ENCODE data around the gene TAC1. TPM values are rescaled to one million over a fixed set of nuclear protein-coding genes. Genes with fewer than 3 reads are reported as not detected.

Gene TAC1
- total and polyA plus RNA-seq, 2 of the 4 experiments (the other 2 are of a cell fraction), result not detected

- BruUV-seq (replicated peaks), result no TSS peak
- Histone ChIP-seq H3K4ac (ENCODE audit: low read depth, low read length) (no peak overlapping the region), H2BK20ac (ENCODE audit: low read depth, low read length) (no peak overlapping the region), H2AK9ac (replicated peaks; ENCODE audit: low read depth, low read length, poor library complexity) (no peak overlapping the region), H3K9me3 (ENCODE audit: control insufficient read depth, insufficient read depth, low read length) (0 out of 2 replicates have a peak, but pooled peaks cover 2% of the 10 kb centered on the region), H3K23ac (ENCODE audit: low read depth, low read length) (no peak overlapping the region), H3K4me3 (ENCODE audit: insufficient read depth, low read depth, low read length) (no peak overlapping the region), H4K5ac (ENCODE audit: low read depth, low read length) (no peak overlapping the region), H3K18ac (ENCODE audit: low read depth, low read length) (no peak overlapping the region), H4K20me1 (ENCODE audit: insufficient read depth, low read length) (no peaks in the 10 kb centered on the region), H3K36me3 (ENCODE audit: control insufficient read depth, insufficient read depth, low read length) (no peaks in the 10 kb centered on the region), H2BK15ac (ENCODE audit: low read depth, low read length) (no peak overlapping the region), H2AFZ (replicated peaks; ENCODE audit: low read length, poor library complexity) (no peak overlapping the region), H3K14ac (replicated peaks; ENCODE audit: low read depth, low read length) (no peak overlapping the region), H3K56ac (ENCODE audit: extremely low read depth, insufficient read depth, low read length) (no peak overlapping the region), H3K79me1 (ENCODE audit: low read depth in 1 of 2, low read length in 2 of 2) (no peaks in the 10 kb centered on the region), H3K4me2 (ENCODE audit: low read depth, low read length) (no peak overlapping the region), H3K9ac (ENCODE audit: low read depth, low read length) (no peak overlapping the region), H4K8ac (ENCODE audit: low read depth in 2 of 2, low read length in 2 of 2) (no peak overlapping the region), H2BK5ac (ENCODE audit: low read depth, low read length, poor library complexity, severe bottlenecking) (no peak overlapping the region), H3K27ac (ENCODE audit: insufficient read depth, low read length) (no peak overlapping the region), H3K9me1 (ENCODE audit: insufficient read depth, low read length) (no peaks in the 10 kb centered on the region), H2AK5ac (ENCODE audit: low read depth, low read length) (no peak overlapping the region), H3K4me1 (ENCODE audit: control insufficient read depth, insufficient read depth, low read length) (no peaks in the 10 kb centered on the region), H3K27me3 (ENCODE audit: control insufficient read depth, insufficient read depth, low read length) (no peaks in the 10 kb centered on the region), H4K91ac (ENCODE audit: insufficient read depth, low read depth, low read length) (no peak overlapping the region), H2BK120ac (ENCODE audit: low read depth, low read length) (no peak overlapping the region)
- ATAC-seq (ENCODE audit: low read depth) (no peak), DNase-seq (no peak)
- intact Hi-C loops (cut with micrococcal nuclease), result no loop called here
- ChIA-PET POLR2A (ENCODE audit: unreplicated experiment) (no interaction called here), CTCF (interaction anchor here (0.5 kb wide), 1 partner anchor 303 kb away, joined by 3 read pairs; no protein-coding TSS in a partner anchor)
- in situ Hi-C loops (cut with MboI; ENCODE audit: low sequenced_read_pairs), result no loop called here
- dilution Hi-C loops (cut with HindIII; ENCODE audit: low sequenced_read_pairs, unreplicated experiment), result no loop called here
- TF ChIP-seq CEBPB (IDR thresholded peaks at IDR 0.05; ENCODE audit: low read depth, low read length) (no peak), MAFK (IDR thresholded peaks at IDR 0.05; ENCODE audit: low read depth, low read length) (peak; percentile 56)
Measured at GRCh38 chr7:97748482-97748881, 16.6 kb downstream of the TAC1 start.
